ENCODE data around the gene GABRP.

DNA sequence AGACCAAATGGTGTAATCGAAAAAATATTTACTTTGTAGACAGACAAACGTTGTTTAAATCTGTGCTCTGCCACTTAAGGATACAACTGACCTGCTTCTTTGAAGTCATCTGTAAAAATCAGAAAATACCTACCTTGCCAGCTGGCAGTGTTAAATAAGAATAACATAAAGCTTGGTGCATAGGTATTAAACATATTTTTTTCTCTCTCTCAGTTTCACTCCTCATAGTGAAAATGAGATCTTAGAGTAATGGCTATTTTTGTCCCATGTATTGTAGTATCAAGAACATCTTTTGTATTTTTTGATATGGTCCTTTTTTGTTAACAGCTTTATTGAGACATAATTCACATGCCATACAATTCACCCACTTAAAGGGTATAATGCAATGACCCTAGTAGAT is 60.3 kb downstream of the GABRP start:
- TF ChIP-seq, protein P1, sequence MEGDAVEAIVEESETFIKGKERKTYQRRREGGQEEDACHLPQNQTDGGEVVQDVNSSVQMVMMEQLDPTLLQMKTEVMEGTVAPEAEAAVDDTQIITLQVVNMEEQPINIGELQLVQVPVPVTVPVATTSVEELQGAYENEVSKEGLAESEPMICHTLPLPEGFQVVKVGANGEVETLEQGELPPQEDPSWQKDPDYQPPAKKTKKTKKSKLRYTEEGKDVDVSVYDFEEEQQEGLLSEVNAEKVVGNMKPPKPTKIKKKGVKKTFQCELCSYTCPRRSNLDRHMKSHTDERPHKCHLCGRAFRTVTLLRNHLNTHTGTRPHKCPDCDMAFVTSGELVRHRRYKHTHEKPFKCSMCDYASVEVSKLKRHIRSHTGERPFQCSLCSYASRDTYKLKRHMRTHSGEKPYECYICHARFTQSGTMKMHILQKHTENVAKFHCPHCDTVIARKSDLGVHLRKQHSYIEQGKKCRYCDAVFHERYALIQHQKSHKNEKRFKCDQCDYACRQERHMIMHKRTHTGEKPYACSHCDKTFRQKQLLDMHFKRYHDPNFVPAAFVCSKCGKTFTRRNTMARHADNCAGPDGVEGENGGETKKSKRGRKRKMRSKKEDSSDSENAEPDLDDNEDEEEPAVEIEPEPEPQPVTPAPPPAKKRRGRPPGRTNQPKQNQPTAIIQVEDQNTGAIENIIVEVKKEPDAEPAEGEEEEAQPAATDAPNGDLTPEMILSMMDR (IDR thresholded peaks at IDR 0.05): no peak
- no peak for TF ChIP-seq EP300 (IDR thresholded peaks at IDR 0.05)
